Activated CD4-positive, alpha-beta T cell treated with anti-CD3 and anti-CD28 coated beads for 36 hours (primary cell): ENCODE results near the gene SETMAR. TPM values are rescaled to one million over a fixed set of nuclear protein-coding genes. Genes with fewer than 3 reads are reported as not detected.

Source experiments
- ATAC-seq: fragments of 200-7000 bp; cut with Tn5 transposase; one replicate; pipeline ENCODE4 v1.10.0; 2021; ENCODE audit warnings: mild to moderate bottlenecking, moderate library complexity
- CTCF ChIA-PET: fragments of 350-600 bp; sonication (Branson Sonifier 250); formaldehyde crosslinking; loops from one replicate; lab custom pipeline; 2021; ENCODE audit warnings: antibody characterized with exemption; lab: Charles Lee
- POLR2A ChIA-PET: fragments of 350-600 bp; sonication (Branson Sonifier 250); formaldehyde crosslinking; loops from one replicate; lab custom pipeline; 2021; ENCODE audit warnings: antibody characterized with exemption, inconsistent platforms; lab: Charles Lee
- DNase-seq: peaks from one replicate; pipeline ENCODE4 v3.0.0-alpha.2; 2020
- H3K27ac Mint-ChIP-seq: one replicate; pipeline ENCODE4 v1.8.0; 2021; ENCODE audit warnings: mixed read lengths
- H3K27me3 Mint-ChIP-seq: one replicate; pipeline ENCODE4 v1.8.0; 2021; ENCODE audit warnings: mixed read lengths
- H3K36me3 Mint-ChIP-seq: one replicate; pipeline ENCODE4 v1.8.0; 2021; ENCODE audit warnings: low read depth, mixed read lengths
- H3K4me1 Mint-ChIP-seq: one replicate; pipeline ENCODE4 v1.8.0; 2021; ENCODE audit warnings: mixed read lengths
- H3K4me3 Mint-ChIP-seq: one replicate; pipeline ENCODE4 v1.8.0; 2021; ENCODE audit warnings: mild to moderate bottlenecking, moderate library complexity, mixed read lengths
- H3K9me3 Mint-ChIP-seq: one replicate; pipeline ENCODE4 v1.8.0; 2021; ENCODE audit warnings: low read depth, mixed read lengths
- intact Hi-C, 2 experiments: fragments of 100-400 bp; cut with DNase I in 1 of 2; cut with micrococcal nuclease in 1 of 2; formaldehyde crosslinking; loops; one replicate each; pipeline versions ENCODE4 v1.14.2 to v1.15.1; 2022 to 2024; cut with DNase I, micrococcal nuclease
- total RNA-seq, 2 experiments: library from RNA; stranded (reverse); gene quantifications; one replicate each; pipeline ENCODE4 v1.2.3, GENCODE V29; 2021

SETMAR gene
- total RNA-seq, 2 experiments from 2014 or later = 19.3 to 19.4 TPM

DNA sequence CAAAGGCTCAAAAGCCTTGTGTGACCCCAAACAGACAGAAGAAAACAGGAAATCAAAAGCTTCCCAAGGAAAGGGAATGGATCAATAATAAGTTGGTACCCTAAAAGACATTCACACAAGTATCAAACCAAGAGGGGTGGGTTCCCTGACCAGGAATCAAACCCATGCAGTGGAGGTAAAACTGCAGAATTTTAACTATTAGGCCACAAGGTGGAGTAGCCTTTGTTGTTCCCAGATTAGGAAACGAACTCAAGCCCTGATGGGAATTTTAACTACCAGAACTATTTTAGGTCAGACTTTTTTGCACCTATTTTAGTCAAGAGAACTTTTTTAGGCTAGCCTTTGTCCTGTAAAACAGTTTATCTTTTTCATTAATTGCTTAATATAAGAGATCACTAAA lies 31.4 kb downstream of the SETMAR start:
- CTCF ChIA-PET = interaction anchor here (0.9 to 2.0 kb wide), 3 partner anchors 9 to 299 kb away, joined by 3 to 11 read pairs (median 3); no protein-coding TSS in a partner anchor
- H3K9me3 Mint-ChIP-seq = peaks cover 11% of the 10 kb centered on the region
- no peak overlapping the region for H3K27ac Mint-ChIP-seq
- peaks cover 6% of the 10 kb centered on the region for H3K36me3 Mint-ChIP-seq
- no peak for ATAC-seq
- H3K27me3 Mint-ChIP-seq = no peaks in the 10 kb centered on the region
- no peaks in the 10 kb centered on the region for H3K4me1 Mint-ChIP-seq
- no peak for DNase-seq
- intact Hi-C loops = no loop called here
- H3K4me3 Mint-ChIP-seq = no peak overlapping the region
- POLR2A ChIA-PET = interaction anchor here (0.7 kb wide), 2 partner anchors 159 to 202 kb away, joined by 3 to 9 read pairs; no protein-coding TSS in a partner anchor

DNA sequence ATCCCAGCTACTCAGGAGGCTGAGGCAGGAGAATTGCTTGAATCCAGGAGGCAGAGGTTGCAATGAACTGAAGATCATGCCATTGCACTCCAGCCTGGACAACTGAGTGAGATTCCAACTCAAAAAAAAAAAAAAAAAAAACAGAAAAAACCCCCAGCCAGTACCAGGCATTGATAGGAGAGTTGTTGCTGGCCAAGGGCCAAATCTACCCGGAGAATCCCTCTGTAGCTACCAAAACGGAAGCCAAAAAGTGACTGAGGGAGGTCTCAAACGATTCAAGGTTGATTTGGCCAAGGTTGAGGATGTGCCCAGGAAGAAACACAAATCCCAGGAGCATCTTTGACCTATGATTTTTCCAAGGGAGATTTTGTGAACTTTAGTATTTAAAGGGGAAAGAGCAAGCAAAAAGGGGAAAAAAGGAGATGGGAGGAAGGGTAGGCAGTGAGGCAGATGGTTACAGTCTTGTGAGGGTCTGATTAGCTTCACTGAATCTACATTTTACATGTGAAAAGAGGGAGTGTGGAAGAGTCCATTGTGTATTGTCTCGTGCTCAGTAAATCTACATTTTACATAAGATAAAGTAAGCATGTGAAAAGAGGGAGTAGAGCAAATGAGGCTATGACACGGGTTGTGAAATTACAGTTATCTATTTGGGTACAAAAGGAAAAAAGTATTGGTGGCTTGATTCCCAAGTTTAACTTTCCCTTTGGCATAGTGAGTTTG lies 32.8 kb downstream of the SETMAR start:
- Mint-ChIP-seq H3K4me1 (no peaks in the 10 kb centered on the region), H3K27ac (no peak overlapping the region), H3K4me3 (no peak overlapping the region), H3K9me3 (no peaks in the 10 kb centered on the region), H3K27me3 (no peaks in the 10 kb centered on the region), H3K36me3 (no peaks in the 10 kb centered on the region)
- CTCF ChIA-PET = interaction anchor here (0.9 kb wide), 1 partner anchor 297 kb away, joined by 4 read pairs; no protein-coding TSS in a partner anchor
- POLR2A ChIA-PET = no interaction called here
- ATAC-seq (no peak), DNase-seq (no peak)
- intact Hi-C loops = no loop called here

GRCh38 chr3:4336850-4337546 lies 33.8 kb downstream of the SETMAR start:
- H3K27me3 Mint-ChIP-seq = no peaks in the 10 kb centered on the region
- intact Hi-C loops = no loop called here
- DNase-seq = no peak
- H3K27ac Mint-ChIP-seq = no peak overlapping the region
- ATAC-seq = no peak
- ChIA-PET POLR2A (no interaction called here), CTCF (no interaction called here)
- H3K4me1 Mint-ChIP-seq = no peaks in the 10 kb centered on the region
- no peak overlapping the region for H3K4me3 Mint-ChIP-seq
- H3K9me3 Mint-ChIP-seq = no peaks in the 10 kb centered on the region
- no peaks in the 10 kb centered on the region for H3K36me3 Mint-ChIP-seq

DNA sequence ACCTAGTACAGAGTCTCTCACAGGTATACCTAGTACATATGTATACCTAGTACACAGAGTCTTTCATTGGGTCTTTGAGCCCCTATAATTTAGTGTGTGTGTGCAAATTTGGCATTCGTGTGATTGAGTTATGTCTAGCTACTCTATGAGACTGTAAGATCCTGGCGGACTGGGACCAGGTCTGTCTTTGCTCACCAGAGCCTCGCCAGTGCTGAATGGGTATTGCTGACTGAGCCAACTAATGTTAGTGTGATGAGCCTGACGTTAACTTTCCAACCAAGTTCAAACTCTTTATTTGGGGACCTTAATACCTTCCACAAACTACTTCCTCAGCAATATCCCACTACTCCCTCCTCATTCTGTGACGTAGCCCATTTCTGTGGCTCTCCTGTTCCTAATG lies 35.6 kb downstream of the SETMAR start:
- no peak for DNase-seq
- intact Hi-C loops = no loop called here
- Mint-ChIP-seq H3K27ac (no peak overlapping the region), H3K36me3 (no peaks in the 10 kb centered on the region), H3K27me3 (no peaks in the 10 kb centered on the region), H3K9me3 (no peaks in the 10 kb centered on the region), H3K4me1 (no peaks in the 10 kb centered on the region), H3K4me3 (no peak overlapping the region)
- CTCF ChIA-PET = interaction anchor here (0.9 kb wide), 1 partner anchor 11 kb away, joined by 3 read pairs; no protein-coding TSS in a partner anchor
- POLR2A ChIA-PET = no interaction called here
- ATAC-seq = no peak

- Mint-ChIP-seq H3K27ac (no peak overlapping the region), H3K36me3 (no peaks in the 10 kb centered on the region), H3K4me1 (no peaks in the 10 kb centered on the region), H3K27me3 (no peaks in the 10 kb centered on the region), H3K9me3 (no peaks in the 10 kb centered on the region), H3K4me3 (no peak overlapping the region)
- no peak for DNase-seq
- intact Hi-C loops = no loop called here
- ChIA-PET POLR2A (no interaction called here), CTCF (interaction anchor here (2.5 kb wide), 1 partner anchor 11 kb away, joined by 13 read pairs; no protein-coding TSS in a partner anchor)
- no peak for ATAC-seq
Observed at GRCh38 chr3:4340077-4340410, 36.9 kb downstream of the SETMAR start.

GRCh38 chr3:4340411-4341335 lies 37.5 kb downstream of the SETMAR start:
- Mint-ChIP-seq H3K27me3 (no peaks in the 10 kb centered on the region), H3K4me3 (no peak overlapping the region), H3K4me1 (no peaks in the 10 kb centered on the region), H3K27ac (peak overlapping the region; percentile 1), H3K36me3 (no peaks in the 10 kb centered on the region), H3K9me3 (no peaks in the 10 kb centered on the region)
- ChIA-PET CTCF (interaction anchor here (1.0 to 2.5 kb wide), 2 partner anchors 10 to 70 kb away, joined by 4 to 13 read pairs; no protein-coding TSS in a partner anchor), POLR2A (no interaction called here)
- DNase-seq (no peak), ATAC-seq (no peak)
- intact Hi-C loops = no loop called here

DNA sequence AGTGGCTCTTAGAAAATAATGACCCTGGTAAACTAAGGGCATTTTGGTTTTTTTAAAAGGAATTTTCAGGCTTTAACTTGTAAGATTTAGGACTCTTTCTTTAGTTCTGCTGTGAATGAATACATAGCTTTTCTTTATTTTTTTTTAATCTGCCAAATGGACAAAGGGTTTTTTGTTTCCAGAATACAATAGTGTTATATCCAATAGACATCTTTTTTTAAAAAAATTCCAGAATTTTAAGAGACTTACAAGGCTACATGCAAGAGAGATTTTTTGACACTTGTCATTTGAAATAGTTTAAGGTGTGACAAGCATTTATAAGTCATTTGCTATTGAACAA lies 38.1 kb downstream of the SETMAR start:
- ChIA-PET CTCF (interaction anchor here (1.0 to 2.5 kb wide), 2 partner anchors 10 to 70 kb away, joined by 4 to 13 read pairs; no protein-coding TSS in a partner anchor), POLR2A (no interaction called here)
- H3K36me3 Mint-ChIP-seq = no peaks in the 10 kb centered on the region

GRCh38 chr3:4343258-4343657 lies 40.1 kb downstream of the SETMAR start:
- ATAC-seq = no peak
- intact Hi-C loops = no loop called here
- H3K4me3 Mint-ChIP-seq = no peak overlapping the region
- H3K27ac Mint-ChIP-seq = no peak overlapping the region
- no peak for DNase-seq
- H3K36me3 Mint-ChIP-seq = peaks cover 2% of the 10 kb centered on the region
- H3K4me1 Mint-ChIP-seq = no peaks in the 10 kb centered on the region
- H3K9me3 Mint-ChIP-seq = no peaks in the 10 kb centered on the region
- ChIA-PET POLR2A (no interaction called here), CTCF (interaction anchor here (0.6 to 2.5 kb wide), 6 partner anchors 8 to 226 kb away, joined by 3 to 11 read pairs (median 4); no protein-coding TSS in a partner anchor)
- no peaks in the 10 kb centered on the region for H3K27me3 Mint-ChIP-seq

More for the DNA sequence above, 38.1 kb downstream of the SETMAR start:
- DNase-seq (no peak), ATAC-seq (no peak)
- intact Hi-C loops = no loop called here
- no peaks in the 10 kb centered on the region for H3K9me3 Mint-ChIP-seq
- H3K4me1 Mint-ChIP-seq = no peaks in the 10 kb centered on the region
- no peak overlapping the region for H3K27ac Mint-ChIP-seq
- H3K4me3 Mint-ChIP-seq = no peak overlapping the region
- H3K27me3 Mint-ChIP-seq = no peaks in the 10 kb centered on the region

DNA sequence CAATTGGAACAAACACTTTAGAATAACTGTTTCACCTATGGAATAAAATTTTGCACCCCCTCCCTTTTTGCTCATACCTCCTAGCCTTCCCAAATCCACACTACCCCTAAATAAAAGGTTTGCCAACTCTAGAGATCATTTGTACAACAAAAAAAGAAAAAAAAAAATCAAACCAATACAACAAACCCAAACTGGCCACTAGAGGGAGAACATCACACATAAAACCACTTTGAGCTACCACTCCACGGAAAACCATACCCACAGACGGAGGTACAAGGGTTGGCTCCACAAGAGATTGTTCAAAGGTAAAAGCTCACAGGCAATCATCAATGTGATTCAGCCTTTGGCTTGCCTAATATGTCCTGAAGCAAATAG lies 47.6 kb downstream of the SETMAR start:
- H3K4me3 Mint-ChIP-seq = peak overlapping the region; percentile 74
- H3K36me3 Mint-ChIP-seq = peaks cover 5% of the 10 kb centered on the region
- DNase-seq = peak; percentile 66
- intact Hi-C loops = loop anchor here (1.0 to 5.0 kb wide), 16 partner anchors 37 to 772 kb away; partner anchors contain the start of genes ITPR1 (in 2 of the 2), SUMF1 (in 2 of the 2), ARL8B (in 1 of the 2) and SETMAR (in 1 of the 2)
- CTCF ChIA-PET = interaction anchor here (0.6 to 4.0 kb wide), 69 partner anchors 8 to 1169 kb away, joined by 3 to 59 read pairs (median 4); partner anchors contain the start of genes ITPR1 and SUMF1
- H3K9me3 Mint-ChIP-seq = no peaks in the 10 kb centered on the region
- H3K27ac Mint-ChIP-seq = peak overlapping the region; percentile 48
- POLR2A ChIA-PET = interaction anchor here (0.6 to 1.3 kb wide), 8 partner anchors 58 to 1221 kb away, joined by 3 to 7 read pairs (median 4); partner anchors contain the start of genes ITPR1 and SUMF1
- H3K4me1 Mint-ChIP-seq = peaks cover 17% of the 10 kb centered on the region
- peak; percentile 67 for ATAC-seq
- H3K27me3 Mint-ChIP-seq = no peaks in the 10 kb centered on the region

- POLR2A ChIA-PET = interaction anchor here (0.5 to 1.7 kb wide), 10 partner anchors 58 to 1222 kb away, joined by 3 to 7 read pairs (median 4); partner anchors contain the start of gene ITPR1
Observed at GRCh38 chr3:4351164-4351855, 48.1 kb downstream of the SETMAR start.

More at GRCh38 chr3:4351164-4351855, 48.1 kb downstream of the SETMAR start:
- no peaks in the 10 kb centered on the region for H3K9me3 Mint-ChIP-seq
- H3K27me3 Mint-ChIP-seq = no peaks in the 10 kb centered on the region
- peak; percentile 88 for ATAC-seq
- H3K36me3 Mint-ChIP-seq = peaks cover 5% of the 10 kb centered on the region
- H3K4me3 Mint-ChIP-seq = peak overlapping the region; percentile 74
- H3K4me1 Mint-ChIP-seq = peaks cover 17% of the 10 kb centered on the region
- intact Hi-C loops = loop anchor here (1.0 to 5.0 kb wide), 16 partner anchors 36 to 771 kb away; partner anchors contain the start of genes ITPR1 (in 2 of the 2), SUMF1 (in 2 of the 2), ARL8B (in 1 of the 2) and SETMAR (in 1 of the 2)
- peak overlapping the region; percentile 92 for H3K27ac Mint-ChIP-seq
- DNase-seq = peak; percentile 55
- CTCF ChIA-PET = interaction anchor here (0.6 to 4.0 kb wide), 66 partner anchors 9 to 1170 kb away, joined by 3 to 59 read pairs (median 4); partner anchors contain the start of genes ITPR1 and SUMF1
